Fibroblast of skin of back (primary cell): ENCODE results near the gene ATP2B1. TPM values are rescaled to one million over a fixed set of nuclear protein-coding genes. Genes with fewer than 3 reads are reported as not detected.
"Not testable (repeated sequence)": the region's sequence is repeated elsewhere in the genome, so short reads cannot be mapped to it uniquely, and the experiment has no call there.

ENCODE experiments used
- DNase-seq: peaks from one replicate; pipeline ENCODE4 v3.0.0-alpha.2; 2013
- polyA plus RNA-seq, 2 experiments: library from polyadenylated mRNA; unstranded; fragments of 120-200 nt; gene quantifications; one replicate each; pipeline ENCODE4 v1.2.1, GENCODE V29; 2013; ENCODE audit not compliant: insufficient read length in 2 of 2

ATP2B1 gene
- 21.5 TPM for polyA plus RNA-seq (2013, experiment 1 of 2; ENCODE audit: insufficient read length)
- 17.8 TPM for polyA plus RNA-seq (2013, experiment 2 of 2; ENCODE audit: insufficient read length)

DNA sequence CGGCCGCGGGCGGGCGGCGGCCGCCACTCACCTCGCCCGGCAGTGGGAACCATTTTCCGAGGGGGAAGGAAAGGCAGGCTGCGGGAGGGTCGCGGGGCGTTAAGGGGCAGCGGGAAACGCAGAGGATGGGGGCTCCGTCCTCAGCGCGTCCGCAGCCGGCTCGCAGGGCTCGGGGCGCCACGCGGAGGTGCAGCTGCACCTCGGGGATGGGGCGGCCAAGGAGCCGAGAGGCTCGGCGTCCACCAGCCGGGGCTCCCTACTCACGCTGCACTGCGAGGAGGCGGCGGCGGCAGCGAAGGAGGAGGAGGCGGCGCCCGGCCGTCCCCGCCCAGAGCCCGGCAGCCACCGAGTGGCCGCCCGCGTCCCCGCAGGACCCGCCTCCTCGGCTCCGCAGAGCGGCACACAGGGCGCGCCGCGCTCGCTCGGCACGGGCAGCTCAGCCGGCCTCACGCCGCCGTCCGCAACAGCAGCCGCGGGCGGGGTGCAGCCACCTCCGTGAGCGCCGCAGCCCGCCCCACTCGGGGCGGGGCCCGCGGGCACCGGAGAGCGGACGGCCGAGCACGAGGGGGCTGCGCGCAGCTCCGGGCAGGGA lies at the start of gene ATP2B1:
TSS of gene ATP2B1 (minus strand) at position 274 of the 592 bp plus-strand sequence. CDS start 52,952 bp downstream, outside the sequence.
- DNase-seq, result peak; percentile 89

- not testable (repeated sequence) for DNase-seq
Observed at GRCh38 chr12:89757987-89758386, 49.3 kb upstream of the ATP2B1 start.

DNA sequence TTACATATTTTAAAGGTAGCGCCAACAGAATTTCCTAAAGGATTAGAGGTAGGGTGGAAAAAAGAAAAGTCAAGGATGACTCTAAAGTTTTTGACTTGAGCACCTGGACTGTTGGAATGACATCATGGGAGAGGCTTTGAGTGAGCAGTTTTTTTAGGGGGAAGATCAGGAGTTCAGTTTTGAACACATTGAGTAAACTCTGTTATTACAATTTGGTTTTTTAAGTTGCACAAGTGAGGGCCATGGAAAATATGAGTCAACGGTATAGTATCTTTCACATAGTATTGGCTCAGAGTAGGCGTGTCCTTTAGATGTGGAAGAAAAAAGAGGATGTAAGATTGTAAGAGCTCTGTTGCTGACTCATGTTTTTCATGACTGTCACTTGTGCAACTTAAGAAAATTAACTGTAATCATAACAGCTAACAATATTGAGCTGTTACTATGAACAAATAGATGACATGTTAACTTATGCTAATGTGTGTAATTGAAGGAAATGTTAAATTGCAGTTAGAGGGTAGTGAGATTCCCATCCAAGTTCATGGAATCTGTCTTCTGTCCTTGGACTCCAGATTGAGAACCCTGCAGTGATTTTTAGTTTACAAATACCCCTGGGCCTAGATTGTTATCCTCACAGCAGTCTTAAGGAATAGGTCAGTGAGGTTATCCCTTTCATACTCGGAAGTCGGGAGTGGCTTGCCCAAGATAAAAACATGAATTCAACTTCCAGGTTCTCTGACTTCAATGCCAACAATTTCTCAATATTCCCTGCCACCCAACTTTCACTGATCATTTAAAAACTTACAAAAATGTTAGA lies 48.2 kb upstream of the ATP2B1 start:
- DNase-seq, result peak; percentile 98

DNA sequence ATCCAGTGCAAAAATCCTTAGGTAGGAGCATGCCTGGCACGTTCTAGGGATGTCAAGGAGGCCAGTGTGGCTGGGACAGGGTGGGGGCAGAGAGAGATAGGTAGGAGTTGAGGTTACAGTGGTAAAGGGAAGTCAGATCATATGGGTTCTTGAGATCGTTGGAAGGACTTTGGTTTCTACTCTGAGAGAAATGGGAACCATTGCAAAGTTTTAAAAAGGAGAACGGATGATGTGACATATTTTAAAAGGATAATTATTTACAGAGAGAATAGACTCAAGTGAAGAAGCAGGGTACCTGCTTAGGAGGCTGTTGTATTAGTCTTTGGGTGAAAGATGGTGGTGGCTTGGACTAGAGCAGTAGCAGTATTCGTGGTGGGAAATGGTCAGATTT lies 47.6 kb upstream of the ATP2B1 start:
- no peak for DNase-seq

DNA sequence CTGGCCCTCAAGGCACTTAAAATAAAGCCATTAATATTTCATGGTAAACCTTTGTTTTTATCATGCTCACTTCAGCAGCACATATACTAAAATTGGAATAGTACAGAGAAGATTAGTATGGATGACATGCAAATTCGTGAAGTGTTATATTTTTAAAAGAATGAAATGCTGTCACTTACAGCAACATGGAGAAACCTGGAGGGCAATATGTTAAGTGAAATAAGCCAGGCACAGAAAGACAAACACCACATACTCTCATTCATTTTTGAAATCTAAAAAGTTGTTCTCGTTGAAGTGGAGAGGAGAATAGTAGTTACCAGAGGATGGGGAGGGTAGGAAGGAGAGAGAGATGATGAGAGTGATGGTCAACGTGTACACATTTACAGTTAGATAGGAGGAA lies 45.4 kb upstream of the ATP2B1 start:
- no peak for DNase-seq

- DNase-seq, result no peak
Observed at GRCh38 chr12:89752341-89752740, 43.7 kb upstream of the ATP2B1 start.

DNA sequence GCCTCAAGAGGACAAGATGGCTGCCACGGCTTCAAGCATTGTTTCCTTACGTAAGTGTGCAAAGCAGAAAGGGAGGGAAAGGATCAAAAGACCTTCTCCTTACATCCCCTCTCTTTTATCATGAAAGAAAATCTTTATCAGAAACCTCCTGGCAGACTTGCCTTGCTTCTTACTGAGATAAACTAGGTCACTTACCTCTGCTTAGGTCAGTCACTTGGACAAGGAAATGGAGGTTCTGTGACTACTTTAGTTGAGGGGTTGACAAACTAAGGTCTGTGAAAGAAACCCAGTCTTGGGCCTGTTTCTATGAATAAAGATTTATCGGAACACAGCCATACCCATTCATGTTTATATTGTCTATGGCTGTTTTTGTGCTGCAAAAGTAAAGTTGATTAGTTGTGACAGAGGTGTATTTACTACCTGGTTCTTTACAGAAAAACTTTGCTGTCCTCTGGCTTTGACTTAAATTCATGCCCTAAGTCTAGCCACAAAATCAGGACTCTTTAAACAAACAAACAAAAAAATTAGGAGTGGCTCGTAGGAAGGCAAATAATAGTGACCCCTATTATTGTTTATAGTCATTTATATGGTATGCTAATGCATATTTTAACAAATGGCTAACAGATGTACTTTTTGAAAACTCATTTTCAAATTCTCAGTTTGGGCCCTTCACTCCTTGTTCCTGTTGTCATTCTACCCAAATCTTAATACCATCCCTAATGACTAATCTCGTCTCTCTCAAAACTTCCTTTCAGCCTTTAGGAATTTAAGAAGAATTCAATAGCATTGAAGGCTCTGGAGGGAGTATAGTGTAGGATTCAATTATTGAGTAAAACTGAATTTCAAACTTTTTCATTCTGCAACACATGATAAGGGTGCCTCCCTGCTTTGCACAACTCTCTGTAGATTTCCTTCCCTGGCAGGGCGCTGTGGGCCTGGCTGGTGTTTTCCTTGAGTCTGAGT lies 42.0 kb upstream of the ATP2B1 start:
- peak; percentile 84 for DNase-seq

- no peak for DNase-seq
Observed at GRCh38 chr12:89748791-89749190, 40.2 kb upstream of the ATP2B1 start.

GRCh38 chr12:89745286-89745685 lies 36.6 kb upstream of the ATP2B1 start:
- DNase-seq, result no peak

DNA sequence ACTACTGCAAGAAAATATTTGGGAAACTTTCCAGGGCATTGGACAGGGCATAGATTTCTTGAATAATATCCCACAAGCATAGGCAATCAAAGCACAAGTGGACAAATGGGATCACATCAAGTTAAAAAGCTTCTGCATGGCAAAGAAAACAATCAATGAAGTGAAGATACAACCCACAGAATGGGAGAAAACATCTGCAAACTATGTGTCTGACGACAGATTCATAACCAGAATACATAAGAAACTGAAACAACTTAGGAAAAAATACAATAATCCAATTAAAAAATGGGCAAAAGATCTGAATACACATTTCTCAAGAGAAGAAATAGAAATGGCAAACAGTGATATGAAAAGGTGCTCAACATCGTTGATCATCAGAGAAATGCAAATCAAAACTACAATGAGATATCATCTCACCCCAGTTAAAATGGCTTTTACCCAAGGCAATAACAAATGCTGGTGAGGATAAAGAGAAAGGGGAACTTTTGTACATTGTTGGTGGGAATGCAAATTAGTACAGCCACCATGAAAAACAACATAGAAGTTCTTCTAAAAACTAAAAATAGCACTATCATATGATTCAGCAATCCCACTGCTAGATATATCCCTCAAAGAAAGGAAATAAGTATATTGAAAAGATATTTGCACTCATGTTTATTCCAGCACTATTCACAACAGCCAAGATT lies 33.8 kb upstream of the ATP2B1 start:
- DNase-seq, result no peak

DNA sequence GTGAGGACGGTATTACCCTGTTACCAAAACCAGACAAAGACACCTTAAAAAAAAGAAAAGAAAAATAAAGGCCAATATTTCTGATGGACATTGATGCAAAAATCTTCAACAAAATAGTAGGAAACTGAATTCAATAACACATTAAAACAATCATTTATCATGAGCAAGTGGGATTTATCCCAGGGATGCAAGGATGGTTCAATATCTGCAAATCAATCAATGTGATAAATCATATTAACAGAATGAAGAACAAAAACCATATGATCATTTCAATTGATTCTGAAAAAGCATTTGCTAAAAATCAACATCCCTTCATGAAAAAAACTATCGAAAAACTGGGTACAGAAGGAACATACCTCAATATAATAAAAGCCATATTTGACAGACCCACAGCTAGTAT lies 32.3 kb upstream of the ATP2B1 start:
- no peak for DNase-seq

- no peak for DNase-seq
Observed at GRCh38 chr12:89736995-89737394, 28.4 kb upstream of the ATP2B1 start.

DNA sequence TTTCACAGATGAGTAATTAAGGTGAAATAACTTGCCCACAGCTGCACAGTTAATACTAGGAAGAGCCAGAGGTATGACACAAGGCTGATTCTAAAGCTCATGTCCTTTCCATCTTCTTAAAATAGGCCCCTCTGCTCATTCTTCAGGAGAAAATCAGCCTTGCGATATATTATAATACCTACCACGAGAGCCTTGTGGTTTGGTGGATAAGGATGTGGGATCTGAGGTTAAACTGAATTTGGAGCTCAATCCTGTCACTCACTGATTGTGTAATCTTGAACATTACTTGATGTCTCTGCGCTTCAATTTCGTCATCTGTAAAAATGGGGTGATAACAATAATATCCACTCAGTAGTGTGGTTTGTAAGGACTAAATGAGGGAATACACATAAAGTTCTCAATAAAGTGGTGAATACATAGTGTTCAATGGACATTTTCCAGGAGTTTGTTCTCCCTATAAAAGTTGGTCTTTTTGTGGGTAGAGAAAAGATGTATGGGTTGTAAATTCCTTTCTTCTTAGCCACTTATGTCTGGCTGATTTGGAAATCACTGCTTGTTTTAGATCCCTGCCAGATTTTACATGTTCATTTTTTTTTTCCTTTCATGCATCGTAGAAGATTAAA lies 25.1 kb upstream of the ATP2B1 start:
- peak; percentile 87 for DNase-seq

DNA sequence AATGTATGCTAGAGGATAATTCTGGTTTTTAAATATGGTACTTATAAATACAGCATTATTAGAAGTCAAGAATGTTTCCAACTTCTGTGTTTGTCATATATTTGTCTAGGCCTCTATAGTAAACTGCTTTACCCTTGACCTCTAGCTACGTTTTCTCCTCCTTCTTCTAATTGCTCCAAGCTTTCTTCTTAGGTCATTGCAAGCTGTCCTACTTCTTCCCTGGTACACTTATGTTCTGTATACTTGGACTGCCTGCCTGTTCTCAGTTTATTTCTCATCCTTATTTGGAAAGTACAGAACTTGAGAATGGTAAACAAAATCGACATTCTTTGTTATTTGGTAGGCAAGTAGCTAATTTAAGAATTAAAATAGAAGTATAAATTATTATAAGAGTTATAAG lies 23.9 kb upstream of the ATP2B1 start:
- no peak for DNase-seq

- peak; percentile 60 for DNase-seq
Observed at GRCh38 chr12:89731614-89732013, 23.0 kb upstream of the ATP2B1 start.

GRCh38 chr12:89731089-89731488 lies 22.5 kb upstream of the ATP2B1 start:
- DNase-seq, result peak; percentile 22

DNA sequence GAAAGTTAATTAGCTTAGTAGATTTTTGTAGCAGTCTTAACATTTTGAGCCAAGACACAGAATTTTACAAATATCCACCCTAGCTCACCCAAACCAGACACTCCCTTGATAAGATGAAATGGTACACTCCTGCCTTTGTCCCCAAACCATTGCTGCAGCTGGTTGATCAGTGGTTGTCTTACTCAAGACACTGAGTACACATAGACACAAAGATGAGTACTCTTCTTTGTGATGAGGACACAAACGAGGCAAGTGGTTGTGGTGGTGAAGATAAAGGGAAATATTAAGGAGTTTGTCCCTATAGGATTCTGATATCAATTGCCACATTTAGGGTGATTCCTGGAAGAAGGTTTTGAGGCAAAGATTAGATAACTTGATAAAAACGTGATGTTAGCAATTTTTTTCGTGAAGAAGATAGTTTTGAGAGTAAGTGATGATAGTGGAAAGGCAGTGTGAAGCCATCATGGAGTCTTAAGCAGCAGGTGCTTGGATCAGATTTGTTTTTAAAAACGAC lies 21.4 kb upstream of the ATP2B1 start:
- DNase-seq, result no peak

DNA sequence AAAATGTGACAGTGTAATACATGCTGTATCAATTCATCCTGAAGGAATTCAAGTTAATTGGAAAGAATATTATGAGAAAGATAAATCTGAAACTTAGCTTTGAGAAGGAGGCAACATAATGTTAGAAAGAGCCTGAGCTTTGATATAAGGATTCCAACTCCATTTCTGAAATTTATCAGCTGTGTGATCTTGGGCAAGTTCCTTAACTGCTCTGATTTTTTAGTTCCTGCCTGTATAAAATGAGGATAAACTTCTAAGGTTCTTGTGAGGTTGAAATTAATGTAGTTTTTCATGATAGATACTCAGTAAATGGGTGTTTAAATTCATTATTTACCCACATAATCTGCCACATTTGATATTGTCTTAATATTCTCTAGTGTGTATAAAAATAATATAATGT lies 14.6 kb upstream of the ATP2B1 start:
- no peak for DNase-seq

DNA sequence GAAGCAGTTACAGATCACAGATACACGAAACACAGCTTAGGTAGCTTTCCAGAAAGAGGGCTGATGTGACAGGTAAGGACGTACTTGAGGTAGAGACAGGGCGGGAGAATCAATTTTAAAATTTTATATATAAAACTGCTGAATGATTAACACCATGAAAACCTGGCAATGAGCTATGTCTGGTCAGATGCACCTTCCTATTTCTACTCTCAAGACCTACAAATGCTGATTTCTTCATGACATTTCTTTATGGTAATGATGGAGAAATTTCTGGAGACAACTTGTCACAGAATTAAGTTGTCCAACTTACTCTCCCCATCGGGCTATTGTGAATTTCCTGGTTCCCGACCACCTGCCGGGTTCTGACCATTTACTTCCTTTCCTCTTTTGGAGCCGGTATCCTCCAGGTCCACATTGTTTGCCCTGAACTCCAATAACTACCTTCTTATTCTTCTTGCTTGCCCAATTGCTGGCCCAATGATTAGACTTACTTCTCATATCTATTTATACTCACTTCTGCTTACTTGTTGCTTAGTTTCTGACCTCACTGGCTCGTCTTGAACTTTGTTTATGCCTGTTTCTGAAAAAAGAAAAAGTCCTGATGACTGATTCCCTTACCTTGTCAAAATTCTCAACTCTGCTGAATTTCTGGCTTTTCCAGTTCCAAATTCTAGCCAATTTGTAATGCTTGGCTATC lies 12.8 kb upstream of the ATP2B1 start:
- DNase-seq, result no peak

- no peak for DNase-seq
Observed at GRCh38 chr12:89717759-89718523, 9.3 kb upstream of the ATP2B1 start.
